Hypothalamus (tissue), 51 donors: ENCODE data around the gene TLN1.

ENCODE experiments used
- DNase-seq, 51 donors: peaks; one replicate each; lab custom pipeline; 2025; lab: John Stamatoyannopoulos, UW

Gene TLN1

DNA sequence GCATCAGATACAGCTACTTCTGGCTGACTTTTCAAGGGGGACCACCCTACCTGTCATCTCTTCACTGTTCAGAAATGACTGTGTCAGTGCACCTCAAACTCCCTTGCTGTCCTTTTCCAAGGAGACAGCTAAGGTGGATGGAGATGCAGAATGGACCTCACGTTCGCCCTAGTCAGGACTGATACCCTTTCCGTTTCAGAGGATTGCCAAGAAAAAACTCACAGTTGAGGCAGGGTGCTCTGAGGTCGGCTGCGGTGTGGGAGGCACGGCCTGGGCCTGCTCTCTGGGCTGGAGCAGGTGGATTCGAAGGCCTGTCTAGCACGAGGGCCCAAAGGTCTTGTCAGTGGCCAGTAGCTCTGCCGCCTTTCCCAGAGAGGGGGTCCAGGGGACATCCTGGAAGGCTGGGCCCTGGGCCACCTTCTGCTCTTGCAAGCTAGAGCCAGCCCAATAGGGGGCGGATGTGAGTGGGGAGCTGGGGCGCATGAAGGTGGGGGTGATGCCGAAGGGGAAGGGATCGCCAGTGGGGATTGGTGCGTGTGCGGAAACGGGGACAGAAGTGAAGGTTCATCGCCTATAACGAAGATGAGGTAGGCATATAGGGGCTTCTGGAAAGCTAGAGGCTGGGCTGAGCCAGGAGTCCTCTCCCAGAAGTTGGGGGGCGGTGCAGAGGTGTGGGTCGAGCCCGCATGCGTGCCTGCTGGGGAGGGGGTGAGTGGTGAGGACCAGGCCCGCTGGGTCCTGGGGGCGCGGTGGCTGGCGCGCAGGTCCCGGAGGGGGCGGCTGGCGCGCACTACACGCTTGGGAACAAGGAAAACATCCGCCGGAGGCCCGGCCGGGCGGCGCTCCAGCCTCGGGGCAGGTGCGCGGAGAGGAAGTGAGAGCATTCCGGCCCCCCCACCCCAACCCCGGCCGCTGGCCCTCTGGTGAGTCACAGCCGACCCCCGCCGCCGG is 24.6 kb upstream of the TLN1 start:
- peak in 44 of 51 donors; percentile 22 to 91 (median 60) for DNase-seq

DNA sequence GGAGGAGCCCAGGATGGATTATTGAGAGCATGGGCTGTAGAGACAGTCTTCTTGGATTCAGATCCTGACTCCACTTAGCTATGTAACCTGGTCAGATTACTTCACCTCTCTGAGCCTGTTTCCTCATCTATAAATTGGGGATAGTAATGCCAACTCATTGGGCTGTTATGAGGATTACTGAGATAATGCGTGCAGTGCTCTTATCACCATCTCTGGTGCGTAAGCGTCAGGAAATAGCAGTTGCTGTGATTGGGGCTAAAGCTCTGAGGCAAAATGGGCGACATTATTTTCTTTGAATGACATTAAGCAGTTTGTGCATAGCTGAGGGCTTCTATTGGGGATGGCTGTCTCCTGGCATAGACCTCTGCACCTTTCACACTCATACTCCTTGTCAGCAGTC is 23.1 kb upstream of the TLN1 start:
- no peak for DNase-seq

DNA sequence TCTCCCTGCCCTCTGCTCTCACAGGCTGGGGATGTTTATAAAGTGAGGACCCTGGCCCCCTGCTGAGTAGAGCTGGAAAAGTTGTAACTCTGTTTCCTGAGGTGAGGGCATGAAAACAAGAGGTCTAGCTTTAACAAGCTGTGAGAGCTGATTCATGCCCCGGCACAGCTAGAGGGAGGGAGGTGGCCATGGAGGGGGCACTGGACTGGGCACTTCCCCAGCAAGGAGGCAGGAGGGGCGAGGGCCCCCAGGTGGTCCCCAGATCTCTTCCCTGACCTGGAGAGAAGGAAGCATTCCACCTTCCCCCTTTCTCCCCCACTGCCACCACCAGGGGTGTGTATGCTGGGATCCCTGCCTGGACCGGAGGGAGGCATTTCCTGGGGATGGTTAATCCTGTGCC is 22.3 kb upstream of the TLN1 start, which contains the start of gene MSMP:
Gene MSMP (minus strand): TSS at position 13 of the 400 bp plus-strand sequence. CDS start 147 bp downstream, outside the sequence.
- DNase-seq, result no peak

DNA sequence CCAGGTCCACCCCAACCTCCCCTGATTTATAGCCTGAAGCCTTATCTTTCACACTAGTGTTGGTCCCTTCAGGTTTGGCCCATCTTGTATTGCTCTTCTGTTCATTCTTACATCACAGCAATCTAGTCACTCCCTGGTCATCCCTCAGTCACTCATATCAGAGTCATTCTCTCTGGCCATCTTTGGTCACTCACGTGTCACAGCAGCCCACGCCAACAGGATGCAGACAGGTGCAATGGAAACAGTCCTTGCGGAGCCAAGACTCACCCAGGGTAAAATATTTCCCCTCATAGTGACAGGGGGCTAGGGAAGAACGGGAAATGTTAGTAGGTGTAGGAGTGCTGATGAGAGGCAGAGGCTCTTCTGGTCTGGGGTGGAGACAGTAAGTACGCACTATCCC is 21.5 kb upstream of the TLN1 start:
- no peak for DNase-seq

- peak in 2 of 51 donors; percentile 3 to 55 for DNase-seq
Observed at GRCh38 chr9:35750256-35750531, 18.2 kb upstream of the TLN1 start.

DNA sequence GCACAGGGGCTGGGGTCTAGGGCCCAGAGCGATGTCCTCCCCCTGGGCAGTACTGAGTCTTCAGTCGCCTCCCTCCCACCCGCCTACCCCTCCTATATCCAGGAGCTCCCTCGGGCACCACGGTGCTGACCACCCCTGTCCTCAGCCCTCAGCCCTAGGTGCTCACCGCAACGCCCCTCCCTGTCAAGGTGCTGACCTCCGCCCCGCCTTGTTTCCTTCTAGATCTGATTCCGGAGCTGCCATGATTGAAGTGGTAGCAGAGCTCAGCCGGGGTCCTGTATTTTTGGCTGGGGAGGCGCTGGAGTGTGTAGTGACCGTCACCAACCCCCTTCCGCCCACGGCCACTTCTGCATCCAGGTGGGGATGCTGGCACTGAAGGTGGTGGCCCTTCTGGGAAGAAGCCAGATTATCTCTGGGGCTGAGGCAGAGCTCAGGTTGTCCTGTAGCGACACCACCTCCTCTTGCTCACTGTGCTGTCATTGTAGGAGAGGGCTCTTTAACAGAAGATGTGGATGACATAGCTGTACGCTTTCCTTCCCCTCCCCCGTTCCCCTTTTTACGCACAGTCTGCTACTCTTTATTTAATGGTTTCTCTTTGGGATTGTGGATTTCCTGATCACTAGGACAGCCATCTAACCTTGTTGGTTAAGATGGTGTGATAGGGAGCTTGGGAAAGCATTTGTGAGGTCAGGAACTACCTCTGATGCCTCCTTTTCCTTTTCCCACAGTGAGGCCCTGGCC is 17.7 kb upstream of the TLN1 start:
- DNase-seq, result peak in 13 of 51 donors; percentile 23 to 68 (median 51)

DNA sequence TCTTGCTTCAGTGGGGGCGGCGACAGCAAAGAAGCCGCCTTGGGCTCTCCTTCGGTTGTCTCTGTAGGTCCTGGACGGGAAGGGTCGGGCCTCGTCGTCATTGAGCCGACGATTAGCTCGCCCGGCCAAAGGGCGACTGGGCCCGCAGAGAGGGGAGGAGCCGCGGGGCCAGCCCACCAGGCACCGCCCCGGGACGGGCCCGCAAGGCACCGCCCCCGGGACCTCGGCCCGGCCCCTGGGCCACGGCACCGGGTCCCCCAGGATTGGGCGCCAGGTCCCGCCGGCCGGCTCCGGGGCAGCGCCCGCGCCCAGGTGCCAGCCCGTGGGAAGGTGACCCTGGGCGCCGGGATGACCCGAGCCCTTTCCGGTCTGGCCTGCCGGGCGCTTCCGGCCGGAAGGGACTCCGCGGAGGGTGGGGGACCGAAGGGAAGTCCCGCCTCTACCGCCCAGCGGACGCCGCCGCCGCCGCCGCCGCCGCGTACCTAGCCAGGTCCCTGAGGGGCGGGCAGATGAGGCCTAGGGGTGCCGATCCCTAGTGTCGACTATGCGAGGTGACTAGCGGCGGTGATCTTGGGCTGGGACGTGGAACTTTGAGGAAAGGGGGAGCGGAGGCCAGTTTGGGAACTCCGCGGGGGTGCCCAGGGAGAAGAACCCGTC is 17.0 kb upstream of the TLN1 start, which contains the start of the genes GBA2 and RGP1:
Gene GBA2 (minus strand): TSS at position 371 of the 657 bp plus-strand sequence. CDS start 524 bp downstream, outside the sequence.
Gene RGP1 (plus strand): TSS at position 430 of the 657 bp plus-strand sequence. CDS start 469 bp downstream, outside the sequence.
- DNase-seq, result peak; percentile 14 to 87 (median 70)

- peak in 1 of 51 donors; percentile 43 for DNase-seq
Observed at GRCh38 chr9:35748242-35748857, 16.4 kb upstream of the TLN1 start.

DNA sequence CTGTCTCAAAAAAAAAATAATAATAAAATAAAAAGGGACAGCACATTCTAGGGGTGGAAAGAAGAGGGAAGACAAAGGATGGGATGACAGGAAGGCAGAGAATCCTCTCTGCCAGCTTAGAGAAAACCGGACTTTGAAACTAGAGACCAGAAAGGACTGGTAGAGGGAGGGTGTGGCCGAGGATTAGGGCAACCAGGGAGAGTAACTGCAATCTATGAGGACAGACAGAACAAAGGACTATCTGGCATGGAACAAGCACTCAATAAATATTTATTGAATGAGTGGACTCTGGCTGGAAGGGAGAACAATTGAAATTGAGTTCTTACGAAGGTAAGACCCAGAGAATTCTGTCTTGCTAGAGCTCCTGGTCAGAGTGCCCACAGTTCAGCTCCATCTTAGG is 14.6 kb upstream of the TLN1 start:
- no peak for DNase-seq

DNA sequence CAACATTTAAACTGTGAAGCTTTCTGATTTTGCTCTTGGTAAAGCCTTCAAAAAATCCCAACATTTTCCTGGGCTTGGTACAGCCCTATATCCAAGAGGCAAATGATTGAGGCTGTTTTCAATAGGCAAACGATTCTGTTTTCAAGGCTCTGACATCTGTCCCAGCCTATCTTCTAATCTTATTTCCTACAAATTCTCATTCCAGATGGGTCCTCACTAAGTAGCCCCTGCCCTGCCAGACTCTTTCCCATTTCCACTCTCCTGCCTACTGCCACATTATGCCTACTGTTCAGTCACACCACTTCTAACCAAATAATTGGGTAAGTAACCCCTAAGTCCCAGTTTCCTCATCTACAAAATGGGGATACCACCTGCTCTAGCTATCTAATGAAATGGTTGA is 13.6 kb upstream of the TLN1 start:
- no peak for DNase-seq

- no peak for DNase-seq
Observed at GRCh38 chr9:35743880-35744518, 12.0 kb upstream of the TLN1 start.

DNA sequence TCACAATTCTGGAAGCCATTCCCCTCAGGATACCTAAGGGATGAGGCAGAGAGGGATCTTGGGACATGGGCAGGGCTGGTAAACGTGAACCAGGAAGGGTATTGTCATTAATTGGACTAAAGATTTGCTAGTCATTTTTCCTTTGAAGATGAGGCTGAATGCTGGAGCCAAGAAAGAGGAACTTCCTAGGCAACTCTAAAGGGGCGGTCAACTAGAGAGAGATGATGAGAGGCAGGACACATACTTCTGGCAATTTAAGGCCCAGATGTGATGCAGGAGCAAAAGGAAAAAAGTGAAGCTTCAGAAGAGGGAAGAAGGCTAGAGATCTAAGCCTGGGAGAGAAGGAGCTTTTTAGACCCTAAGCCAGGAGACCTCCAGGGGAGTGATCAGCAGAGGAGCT is 11.5 kb upstream of the TLN1 start:
- no peak for DNase-seq

GRCh38 chr9:35741740-35742139 is 9.7 kb upstream of the TLN1 start:
- no peak for DNase-seq

DNA sequence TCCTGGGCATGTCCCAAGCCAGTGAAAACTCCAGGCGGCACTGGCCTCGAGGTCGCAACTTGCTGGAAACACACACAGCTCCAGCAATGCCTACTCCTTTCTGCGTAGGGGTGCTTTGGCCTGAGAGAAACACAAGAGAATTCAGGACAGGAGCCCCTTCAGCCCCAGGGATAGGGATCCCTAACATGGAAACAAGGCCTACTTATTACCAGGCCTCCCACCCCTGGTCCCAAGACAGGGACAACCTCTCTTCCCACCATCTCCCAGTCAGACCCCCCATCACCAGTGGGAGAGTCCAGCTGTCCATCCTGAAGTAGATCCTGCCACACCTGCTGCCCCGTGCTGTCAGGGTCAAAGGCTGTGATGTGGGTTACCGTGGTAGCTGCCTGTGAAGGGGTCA is 8.2 kb upstream of the TLN1 start:
- no peak for DNase-seq

DNA sequence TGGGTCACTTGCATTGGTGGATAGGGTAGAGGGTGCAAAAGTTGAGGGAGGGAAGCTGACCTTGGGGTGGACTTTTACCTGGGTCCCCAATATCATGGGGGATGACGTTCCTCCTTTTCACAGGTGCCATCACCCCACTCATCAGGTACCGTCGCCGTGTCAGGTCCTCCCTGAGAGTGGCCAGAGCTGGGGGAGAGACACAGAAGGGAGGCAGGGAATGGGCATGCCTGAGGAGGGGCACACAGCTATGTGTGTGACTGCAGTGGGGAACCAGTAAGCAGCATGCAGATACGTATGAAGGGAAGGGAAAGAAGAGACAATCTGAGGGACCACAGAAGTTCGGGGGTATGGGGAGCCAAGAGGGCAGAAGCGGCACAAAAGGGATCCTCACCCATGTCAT is 6.9 kb upstream of the TLN1 start:
- no peak for DNase-seq

GRCh38 chr9:35738186-35738585 is 6.2 kb upstream of the TLN1 start:
- no peak for DNase-seq

GRCh38 chr9:35737143-35737542 is 5.1 kb upstream of the TLN1 start:
- DNase-seq, result no peak

GRCh38 chr9:35736201-35736633 is 4.2 kb upstream of the TLN1 start:
- DNase-seq, result peak in 21 of 51 donors; percentile 3 to 44 (median 25)

- DNase-seq, result no peak
Observed at GRCh38 chr9:35734096-35734495, 2.1 kb upstream of the TLN1 start.
